PFSK-1 (cell line): Measurements from ENCODE around the gene SPINK5.

Source experiments
- FOXP2 ChIP-seq: optimal IDR thresholded peaks from 2 replicates; pipeline ENCODE3; 2011; ENCODE audit warnings: borderline replicate concordance, control low read depth, inconsistent platforms; ENCODE audit not compliant: insufficient read depth; ENCODE audit errors: extremely low read length, extremely low read depth
- POLR2AphosphoS5 ChIP-seq: IDR thresholded peaks from 2 replicates; pipeline ENCODE4 v1.6.1; 2012; ENCODE audit warnings: low read depth, mild to moderate bottlenecking, control low read depth, low read length, moderate library complexity
- SIN3A ChIP-seq: IDR thresholded peaks from 2 replicates; pipeline ENCODE4 v1.6.1; 2012; ENCODE audit warnings: mild to moderate bottlenecking, low read length, moderate library complexity, borderline replicate concordance; ENCODE audit not compliant: insufficient read depth
- TAF1 ChIP-seq: IDR thresholded peaks from 2 replicates; pipeline ENCODE4 v1.6.1; 2012; ENCODE audit warnings: low read length, control low read depth, borderline replicate concordance; ENCODE audit not compliant: insufficient read depth
- TF ChIP-seq, protein P1 (sequence below), 2 experiments: IDR thresholded peaks; 2 replicates each; pipeline versions ENCODE4 v1.6.1 to v1.8.0; 2011 to 2012; ENCODE audit warnings: low read depth in 2 of 2, low read length in 2 of 2, control low read depth in 1 of 2, inconsistent platforms in 1 of 2, mild to moderate bottlenecking in 1 of 2, moderate library complexity in 1 of 2; ENCODE audit not compliant: insufficient read depth in 1 of 2

DNA sequence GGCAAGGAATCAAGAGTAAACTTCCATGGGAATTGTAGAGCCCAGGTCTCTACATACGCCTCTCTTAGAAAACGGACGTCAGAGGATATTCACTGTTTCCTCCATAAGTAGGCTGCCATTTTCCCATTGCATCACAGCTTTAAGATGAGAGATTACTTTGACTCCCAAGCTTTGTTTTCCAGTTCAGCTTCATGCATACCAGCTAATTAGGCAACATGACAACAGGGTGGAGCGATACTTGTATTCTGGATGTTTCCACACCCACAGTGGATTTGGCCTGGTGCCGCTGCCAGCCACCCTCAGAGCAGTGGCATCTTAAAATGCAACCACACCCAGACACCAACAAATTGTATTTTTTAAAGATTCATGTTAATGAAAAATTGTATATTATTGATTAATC lies 20.9 kb upstream of the SPINK5 start:
- TF ChIP-seq TAF1, result no peak
- TF ChIP-seq SIN3A, result no peak
- TF ChIP-seq FOXP2, result no peak
- no peak for TF ChIP-seq POLR2AphosphoS5
- TF ChIP-seq, protein P1, sequence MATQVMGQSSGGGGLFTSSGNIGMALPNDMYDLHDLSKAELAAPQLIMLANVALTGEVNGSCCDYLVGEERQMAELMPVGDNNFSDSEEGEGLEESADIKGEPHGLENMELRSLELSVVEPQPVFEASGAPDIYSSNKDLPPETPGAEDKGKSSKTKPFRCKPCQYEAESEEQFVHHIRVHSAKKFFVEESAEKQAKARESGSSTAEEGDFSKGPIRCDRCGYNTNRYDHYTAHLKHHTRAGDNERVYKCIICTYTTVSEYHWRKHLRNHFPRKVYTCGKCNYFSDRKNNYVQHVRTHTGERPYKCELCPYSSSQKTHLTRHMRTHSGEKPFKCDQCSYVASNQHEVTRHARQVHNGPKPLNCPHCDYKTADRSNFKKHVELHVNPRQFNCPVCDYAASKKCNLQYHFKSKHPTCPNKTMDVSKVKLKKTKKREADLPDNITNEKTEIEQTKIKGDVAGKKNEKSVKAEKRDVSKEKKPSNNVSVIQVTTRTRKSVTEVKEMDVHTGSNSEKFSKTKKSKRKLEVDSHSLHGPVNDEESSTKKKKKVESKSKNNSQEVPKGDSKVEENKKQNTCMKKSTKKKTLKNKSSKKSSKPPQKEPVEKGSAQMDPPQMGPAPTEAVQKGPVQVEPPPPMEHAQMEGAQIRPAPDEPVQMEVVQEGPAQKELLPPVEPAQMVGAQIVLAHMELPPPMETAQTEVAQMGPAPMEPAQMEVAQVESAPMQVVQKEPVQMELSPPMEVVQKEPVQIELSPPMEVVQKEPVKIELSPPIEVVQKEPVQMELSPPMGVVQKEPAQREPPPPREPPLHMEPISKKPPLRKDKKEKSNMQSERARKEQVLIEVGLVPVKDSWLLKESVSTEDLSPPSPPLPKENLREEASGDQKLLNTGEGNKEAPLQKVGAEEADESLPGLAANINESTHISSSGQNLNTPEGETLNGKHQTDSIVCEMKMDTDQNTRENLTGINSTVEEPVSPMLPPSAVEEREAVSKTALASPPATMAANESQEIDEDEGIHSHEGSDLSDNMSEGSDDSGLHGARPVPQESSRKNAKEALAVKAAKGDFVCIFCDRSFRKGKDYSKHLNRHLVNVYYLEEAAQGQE (IDR thresholded peaks at IDR 0.05; ENCODE audit: insufficient read depth in 1 of 2, low read depth in 2 of 2, low read length in 2 of 2), result no peak
